HFF-Myc (cell line): ENCODE results near the gene CPS1.

Experiments
- DNase-seq: peaks from one replicate; pipeline ENCODE4 v3.0.0-alpha.2; 2011; ENCODE audit warnings: low read depth; ENCODE audit errors: extremely low read depth
- H3K4me3 ChIP-seq: replicated peaks from 2 replicates; pipeline ENCODE4 v1.5.1; 2011; ENCODE audit warnings: low read depth, mild to moderate bottlenecking, control low read depth, low read length
- CTCF ChIP-seq: IDR thresholded peaks from 2 replicates; pipeline ENCODE4 v1.5.1; 2012; ENCODE audit warnings: mild to moderate bottlenecking, low read depth, low read length, control low read depth; ENCODE audit errors: missing control alignments

CPS1 gene

GRCh38 chr2:210527286-210527685 is 29.1 kb upstream of the CPS1 start:
- no peak for TF ChIP-seq CTCF
- no peak for DNase-seq
- H3K4me3 ChIP-seq, result no peak overlapping the region

- TF ChIP-seq CTCF, result no peak
- no peak for DNase-seq
- no peak overlapping the region for H3K4me3 ChIP-seq
These were observed 27.7 kb upstream of the CPS1 start for GRCh38 chr2:210528716-210529115.

GRCh38 chr2:210531050-210531449 is 25.3 kb upstream of the CPS1 start:
- DNase-seq, result no peak
- H3K4me3 ChIP-seq, result no peak overlapping the region
- TF ChIP-seq CTCF, result no peak

- no peak for TF ChIP-seq CTCF
- no peak overlapping the region for H3K4me3 ChIP-seq
- DNase-seq, result no peak
These were observed 24.9 kb upstream of the CPS1 start for GRCh38 chr2:210531482-210531881.

GRCh38 chr2:210533389-210533788 is 23.0 kb upstream of the CPS1 start:
- no peak overlapping the region for H3K4me3 ChIP-seq
- TF ChIP-seq CTCF, result no peak
- DNase-seq, result no peak

GRCh38 chr2:210534879-210535278 is 21.5 kb upstream of the CPS1 start:
- TF ChIP-seq CTCF, result no peak
- H3K4me3 ChIP-seq, result no peak overlapping the region
- DNase-seq, result no peak

- no peak for TF ChIP-seq CTCF
These were observed 19.3 kb upstream of the CPS1 start for GRCh38 chr2:210536973-210537650.

More at GRCh38 chr2:210536973-210537650, 19.3 kb upstream of the CPS1 start:
- no peak overlapping the region for H3K4me3 ChIP-seq
- DNase-seq, result no peak
